Stimulated activated CD8-positive, alpha-beta memory T cell treated with anti-CD3 and anti-CD28 coated beads, Interleukin-4, amount 100 ng/mL, for 24 hours (primary cell): ENCODE measurements around the gene RPLP2.
A peak's percentile ranks its signal among the peaks of the same experiment; 100 is the strongest.

Source experiments
- DNase-seq: peaks from one replicate; pipeline ENCODE4 v3.0.0-alpha.2; 2020; ENCODE audit warnings: low read depth

RPLP2 gene

GRCh38 chr11:809287-810039 lies at the start of gene RPLP2:
TSS of gene RPLP2 (plus strand) at chr11:809967. CDS start at chr11:810235, 268 bp downstream.
- DNase-seq = peak; percentile 98

GRCh38 chr11:760236-760635 lies 49.5 kb upstream of the RPLP2 start:
- no peak for DNase-seq

DNA sequence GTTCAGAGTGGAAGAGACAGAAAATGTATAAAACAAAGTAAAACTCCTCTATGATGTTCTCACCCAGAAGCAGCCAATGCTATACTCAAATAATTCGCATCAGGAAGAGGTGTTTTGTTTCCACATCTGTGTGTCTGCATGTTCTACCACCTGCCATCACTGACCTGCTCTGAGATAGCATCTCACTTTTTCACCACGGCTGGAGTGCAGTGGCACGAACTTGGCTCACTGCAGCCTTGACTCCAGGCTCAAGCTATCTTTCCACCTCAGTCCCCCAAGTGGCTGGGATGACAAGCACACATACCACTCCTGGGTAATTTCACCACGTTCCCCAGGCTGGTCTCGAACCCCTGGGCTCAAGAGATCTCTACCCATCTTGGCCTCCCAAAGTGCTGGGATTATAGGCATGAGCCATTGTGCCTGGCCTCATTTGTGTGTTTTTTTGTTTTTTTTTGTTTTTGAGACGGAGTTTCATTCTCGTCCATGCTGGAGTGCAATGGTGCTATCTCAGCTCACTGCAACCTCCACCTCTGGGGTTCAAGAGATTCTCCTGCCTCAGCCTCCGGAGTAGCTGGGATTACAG lies 48.1 kb upstream of the RPLP2 start:
- DNase-seq = no peak

DNA sequence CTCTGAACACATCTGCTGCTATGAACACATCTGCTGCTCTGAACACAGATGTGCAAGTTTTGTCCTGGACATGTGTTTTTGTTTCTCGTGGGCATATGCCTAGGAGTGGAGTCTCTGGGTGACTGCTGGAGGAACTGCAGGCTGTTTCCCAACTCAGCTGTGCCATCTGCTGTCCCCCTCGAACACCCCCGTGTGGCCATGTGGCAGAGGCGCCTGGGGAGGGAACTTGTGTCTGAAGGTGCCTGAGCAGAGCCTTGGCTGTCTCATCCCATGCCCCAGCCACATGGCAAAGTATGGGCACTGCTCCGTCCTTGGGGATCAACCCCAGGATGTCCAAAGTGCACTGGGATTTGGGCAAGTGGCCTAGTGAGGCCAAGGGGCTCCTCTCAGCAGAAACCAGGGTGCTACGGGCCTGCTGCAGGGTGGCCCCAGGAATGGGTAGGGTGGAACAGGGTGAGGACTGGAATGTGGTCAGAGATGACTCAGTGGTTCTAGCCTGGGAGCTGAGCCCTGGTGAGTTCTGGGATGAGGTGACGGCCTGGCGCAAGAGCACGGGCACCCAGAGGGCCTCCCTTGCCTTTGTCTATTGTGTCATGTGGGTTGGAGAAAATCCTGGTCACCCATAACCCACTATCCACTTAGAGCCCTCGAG lies 47.2 kb upstream of the RPLP2 start:
- DNase-seq = no peak

GRCh38 chr11:763073-763463 lies 46.7 kb upstream of the RPLP2 start:
- no peak for DNase-seq

DNA sequence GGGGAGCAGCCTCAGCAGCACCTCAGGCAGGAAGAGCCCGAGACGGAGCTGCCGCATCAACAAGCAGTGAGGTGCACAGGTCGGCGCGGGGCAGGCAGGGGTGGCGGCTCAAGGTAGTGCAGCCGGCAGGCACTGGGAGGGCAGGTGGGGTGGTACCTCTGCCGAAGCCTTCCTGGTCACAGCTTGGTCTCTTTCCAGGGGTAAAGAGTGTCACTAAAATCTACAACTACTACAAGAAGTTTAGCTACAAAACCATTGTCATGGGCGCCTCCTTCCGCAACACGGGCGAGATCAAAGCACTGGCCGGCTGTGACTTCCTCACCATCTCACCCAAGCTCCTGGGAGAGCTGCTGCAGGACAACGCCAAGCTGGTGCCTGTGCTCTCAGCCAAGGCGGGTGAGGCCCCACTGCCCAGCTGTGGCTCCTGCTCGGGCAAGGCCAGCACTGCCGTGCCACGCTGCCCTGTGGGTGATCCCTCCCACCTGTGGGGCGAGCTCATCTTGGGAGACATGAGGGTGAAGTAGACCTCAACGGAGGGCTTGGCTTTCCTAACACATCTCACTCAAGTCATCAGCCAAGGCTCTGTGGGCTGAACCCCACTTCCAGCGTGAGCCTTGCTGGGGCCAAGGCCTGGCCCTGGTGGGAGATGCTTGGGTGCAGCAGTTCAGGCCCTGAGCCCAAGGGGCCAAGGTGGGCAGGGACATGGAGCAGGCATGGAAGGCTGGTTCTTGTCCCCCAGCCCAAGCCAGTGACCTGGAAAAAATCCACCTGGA lies 46.0 kb upstream of the RPLP2 start:
- DNase-seq = no peak

GRCh38 chr11:764322-765024 lies 45.3 kb upstream of the RPLP2 start:
- DNase-seq = no peak

DNA sequence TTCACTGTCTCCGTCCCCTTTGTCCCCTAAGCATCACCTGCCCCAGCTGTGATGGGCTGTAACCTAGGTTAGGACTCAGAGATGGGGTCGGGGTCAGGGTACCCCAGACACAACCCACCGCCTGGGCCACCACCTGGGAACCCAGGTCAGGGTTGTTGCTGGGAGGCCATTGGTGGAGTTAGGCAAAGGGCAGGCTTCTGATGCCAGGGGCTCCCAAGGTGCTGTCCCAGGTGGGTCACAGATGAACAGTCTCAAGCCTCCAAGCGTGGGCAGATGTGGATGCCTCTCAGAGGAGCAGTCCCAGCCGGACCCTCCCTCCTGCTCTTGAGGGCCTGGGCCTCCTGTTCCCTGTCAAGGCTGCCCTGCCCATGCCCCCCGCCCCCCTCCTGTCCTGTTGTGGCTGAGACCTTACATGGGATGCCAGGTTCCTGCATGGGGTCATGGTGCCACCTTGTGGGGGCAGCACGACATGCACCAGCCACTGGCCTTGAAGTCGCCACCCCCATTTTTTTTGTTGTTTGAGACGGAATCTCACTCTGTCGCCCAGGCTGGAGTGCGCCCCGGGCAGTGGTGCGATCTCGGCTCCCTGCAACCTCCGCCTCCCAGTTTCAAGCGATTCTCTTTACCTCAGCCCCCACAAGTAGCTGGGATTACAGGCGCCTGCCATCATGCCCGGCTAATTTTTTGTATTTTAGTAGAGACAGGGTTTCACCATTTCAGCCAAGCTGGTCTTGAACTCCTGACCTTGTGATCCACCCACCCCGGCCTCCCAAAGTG lies 44.6 kb upstream of the RPLP2 start:
- DNase-seq = peak; percentile 47

- DNase-seq = no peak
These were observed 44.0 kb upstream of the RPLP2 start for GRCh38 chr11:765802-766091.

GRCh38 chr11:766106-766935 lies 43.4 kb upstream of the RPLP2 start:
- no peak for DNase-seq

DNA sequence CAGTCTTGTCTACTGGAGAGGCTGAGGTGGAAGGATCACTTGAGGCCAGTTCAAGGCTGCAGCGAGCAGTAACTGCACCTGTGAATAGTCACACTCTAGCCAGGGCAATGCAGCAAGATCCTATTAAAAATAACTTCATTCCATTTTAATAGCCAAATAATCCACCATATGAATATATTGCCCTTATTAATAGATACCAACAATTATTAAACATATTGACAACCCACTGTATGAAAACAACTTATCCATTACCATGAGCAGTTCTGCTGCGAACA lies 42.9 kb upstream of the RPLP2 start:
- no peak for DNase-seq

DNA sequence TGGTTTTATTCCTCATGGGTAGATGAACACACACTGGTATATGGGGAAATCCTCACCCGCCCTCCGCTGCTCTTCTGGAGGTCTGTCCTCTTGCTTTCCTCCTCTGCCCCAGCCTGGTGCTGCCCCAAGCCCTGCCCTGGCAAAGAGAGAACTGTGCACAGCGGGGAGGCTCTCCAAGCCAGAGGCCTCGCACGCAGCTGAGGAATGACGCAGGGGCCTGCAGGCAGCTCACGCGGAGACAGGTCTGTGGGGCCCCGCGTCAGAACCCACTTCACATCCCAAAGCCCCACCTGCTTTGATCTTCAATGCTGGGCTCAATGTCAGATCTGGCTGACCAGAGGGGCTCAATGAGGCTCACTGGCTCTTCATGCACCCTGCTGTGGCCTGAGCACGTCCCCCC lies 42.5 kb upstream of the RPLP2 start:
- DNase-seq = no peak

DNA sequence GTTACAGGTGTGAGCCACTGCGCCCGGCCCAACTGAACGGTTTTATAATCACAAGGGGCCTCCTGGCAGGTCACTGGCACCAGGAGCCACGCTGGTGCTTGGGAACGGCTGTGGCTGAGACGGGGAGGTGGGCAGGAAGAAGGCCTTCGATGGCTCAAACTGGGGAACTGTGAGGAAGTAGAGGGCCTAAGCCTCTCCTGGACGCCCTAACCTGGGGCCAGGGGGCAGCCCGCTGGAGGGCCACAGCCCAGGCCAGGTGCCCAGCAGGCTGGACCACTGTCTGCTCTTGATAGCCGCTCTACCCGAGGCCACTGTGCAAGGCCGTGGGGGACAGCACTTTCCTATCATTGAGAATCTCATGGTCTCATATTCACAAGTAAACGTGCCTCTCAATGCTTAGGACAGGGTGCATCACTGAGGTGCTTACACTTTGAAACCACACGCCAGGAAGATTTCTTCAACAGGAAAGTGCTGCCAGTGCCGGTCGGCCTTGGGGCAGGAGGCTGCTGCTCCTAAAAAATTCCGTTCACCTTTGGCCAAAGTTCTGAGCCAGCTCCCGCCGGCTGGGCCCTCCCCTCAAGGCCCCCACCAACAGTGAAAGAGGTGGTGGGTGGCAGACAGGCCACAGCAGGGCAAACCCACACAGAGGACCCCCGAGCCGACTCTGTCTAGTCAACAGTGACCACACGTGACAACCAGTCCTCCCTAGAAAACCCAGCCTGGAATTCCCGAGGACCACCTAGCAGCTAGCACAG lies 39.7 kb upstream of the RPLP2 start:
- no peak for DNase-seq

- no peak for DNase-seq
These were observed 38.8 kb upstream of the RPLP2 start for GRCh38 chr11:770642-771616.

DNA sequence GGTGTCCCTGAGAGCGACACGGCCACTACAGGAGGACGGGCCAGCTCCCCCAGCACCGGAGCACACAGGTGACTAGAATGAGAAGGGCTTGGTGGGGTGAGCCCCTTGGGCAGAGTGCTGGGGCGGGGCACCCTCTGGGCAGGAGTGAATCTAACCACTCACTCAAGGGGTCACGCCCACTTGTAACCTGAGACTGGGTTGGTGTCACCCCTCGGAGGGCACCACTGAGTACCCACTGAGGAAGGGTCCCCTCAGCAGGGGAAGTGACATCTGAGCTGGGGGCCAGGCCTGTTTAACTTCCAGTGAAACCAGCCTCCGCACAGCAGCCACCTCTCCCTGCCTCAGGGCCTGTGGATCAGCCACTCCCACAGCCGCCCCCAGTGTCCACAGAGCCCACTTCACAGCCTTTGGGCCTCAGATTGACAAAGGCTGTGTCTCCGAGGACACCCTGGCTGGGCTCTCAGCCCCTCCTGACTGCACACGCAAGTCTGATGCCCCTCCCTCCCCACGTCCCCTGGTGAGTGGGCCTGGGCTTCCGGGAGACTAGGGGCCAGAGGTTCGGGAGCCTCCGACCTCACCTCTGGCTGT lies 38.1 kb upstream of the RPLP2 start:
- no peak for DNase-seq

DNA sequence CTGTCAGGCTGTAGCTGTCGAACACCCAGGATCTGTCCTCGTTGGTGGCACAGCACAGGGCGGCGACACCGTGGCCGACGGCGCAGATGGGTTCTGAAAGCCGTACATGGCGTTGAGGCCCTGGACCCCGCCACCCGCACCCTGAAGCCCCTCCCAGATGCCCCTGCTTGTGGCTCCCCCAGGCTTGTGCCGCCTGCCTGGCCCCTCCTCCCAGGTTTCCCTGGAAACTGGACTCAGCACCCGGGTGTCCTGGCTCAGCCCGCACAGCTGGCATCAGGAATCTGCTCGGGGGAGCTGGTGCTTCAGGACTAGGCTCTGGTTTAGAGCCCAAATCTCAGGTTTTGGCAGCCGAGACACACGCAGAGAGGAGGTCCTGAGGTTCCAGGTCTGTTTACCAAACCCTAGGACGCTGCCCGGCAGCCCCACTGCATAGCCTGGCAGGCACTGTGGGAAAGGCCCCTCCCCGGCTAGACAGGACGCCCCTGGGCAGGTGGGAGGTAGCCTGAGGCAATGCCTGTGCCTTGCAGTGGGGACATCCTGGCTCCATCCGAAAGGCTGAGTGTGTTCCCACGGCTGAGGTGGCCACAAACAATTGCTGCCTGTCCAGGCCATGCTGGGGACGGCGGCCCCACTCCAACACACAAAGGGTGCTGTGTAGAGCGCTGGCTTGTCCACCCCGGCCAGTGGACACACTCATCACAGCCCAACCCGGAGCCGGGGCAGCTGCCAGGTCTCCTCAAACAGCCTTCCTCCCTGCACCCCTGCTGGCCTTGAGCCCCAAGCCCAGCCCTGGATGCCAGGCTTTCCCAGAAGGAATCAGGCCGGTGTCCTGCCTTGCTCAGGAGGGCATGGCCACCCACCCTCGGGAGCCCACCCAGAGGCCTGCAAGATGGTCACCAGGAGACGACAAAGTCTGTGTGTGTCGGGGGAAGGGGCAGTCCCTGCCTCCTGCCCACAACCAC lies 37.1 kb upstream of the RPLP2 start:
- DNase-seq = no peak

DNA sequence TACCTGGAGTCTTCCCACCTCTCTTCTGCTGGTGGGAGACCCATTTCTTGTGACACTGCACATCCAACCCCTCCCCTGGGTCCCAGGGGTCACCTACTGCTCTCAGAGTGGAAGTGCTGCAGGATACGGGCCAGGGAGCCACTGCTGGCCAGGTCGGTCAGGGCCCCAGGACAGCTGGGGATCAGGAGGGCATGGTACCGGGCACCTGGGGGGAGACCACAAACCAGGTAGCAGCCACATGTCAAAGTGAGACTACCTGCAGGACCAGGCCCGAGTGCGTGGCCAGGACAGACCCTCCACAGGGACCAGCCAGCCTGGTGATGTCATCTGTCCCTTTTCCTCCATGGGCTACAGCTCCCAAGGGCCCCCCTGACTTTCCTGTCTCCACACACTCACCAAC lies 36.3 kb upstream of the RPLP2 start:
- DNase-seq = no peak
